ENCODE data around the gene MKNK1.
A peak's percentile ranks its signal among the peaks of the same experiment; 100 is the strongest.
"Not testable (repeated sequence)": the region's sequence is repeated elsewhere in the genome, so short reads cannot be mapped to it uniquely, and the experiment has no call there.

Gene MKNK1

DNA sequence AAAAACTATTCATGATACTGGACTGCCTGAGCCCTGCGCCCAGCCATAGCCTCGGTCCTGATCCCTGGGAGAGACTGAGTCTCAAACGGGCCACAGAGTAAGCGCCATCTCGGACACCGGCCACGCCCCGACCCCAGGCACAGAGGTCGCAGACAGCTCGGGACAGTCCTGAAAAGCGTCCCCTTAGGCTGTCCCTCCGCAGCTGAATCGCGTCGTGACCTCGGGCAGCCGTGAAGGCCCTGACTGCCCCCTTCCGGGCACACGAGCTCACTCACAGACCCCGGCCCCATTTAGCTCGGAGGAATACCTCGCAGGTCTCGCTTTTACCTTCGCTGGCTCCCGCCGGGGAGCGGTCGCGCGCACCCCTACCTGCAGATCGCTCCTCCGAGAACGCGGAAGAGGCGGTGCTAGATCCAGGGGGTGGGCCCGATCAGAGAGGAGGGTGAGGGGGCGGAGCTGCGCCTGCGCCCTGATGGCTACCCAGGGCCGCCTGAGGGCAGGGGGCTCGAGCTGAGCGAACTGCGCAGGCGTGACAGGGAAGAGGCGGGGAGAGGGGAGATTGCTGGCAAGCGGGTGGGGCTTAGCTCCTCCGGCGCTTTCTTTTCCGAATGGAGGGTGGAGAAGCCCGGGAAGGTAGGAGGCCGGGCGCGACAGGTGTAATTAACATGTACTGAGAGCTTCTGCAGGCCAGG, at the start of gene MKNK1:
Gene MKNK1, minus strand, starts transcription at position 411 of the 692 bp plus-strand sequence. CDS start 20,941 bp downstream, outside the sequence.
- H3K9me3 Mint-ChIP-seq, result no peaks in the 10 kb centered on the region
- peak within 1 kb of the TSS; percentile 93 for H3K4me3 Mint-ChIP-seq
- peaks cover 52% of the 10 kb centered on the region for H3K4me1 Mint-ChIP-seq (ENCODE audit: low read depth)
- peaks cover 30% of the 10 kb centered on the region for H3K36me3 Mint-ChIP-seq (ENCODE audit: low read depth)
- DNase-seq (ENCODE audit: low spot score), result peak; percentile 98
- H3K27ac Mint-ChIP-seq, result peak within 1 kb of the TSS; percentile 84
- H3K27me3 Mint-ChIP-seq (ENCODE audit: low read depth), result no peaks in the 10 kb centered on the region

DNA sequence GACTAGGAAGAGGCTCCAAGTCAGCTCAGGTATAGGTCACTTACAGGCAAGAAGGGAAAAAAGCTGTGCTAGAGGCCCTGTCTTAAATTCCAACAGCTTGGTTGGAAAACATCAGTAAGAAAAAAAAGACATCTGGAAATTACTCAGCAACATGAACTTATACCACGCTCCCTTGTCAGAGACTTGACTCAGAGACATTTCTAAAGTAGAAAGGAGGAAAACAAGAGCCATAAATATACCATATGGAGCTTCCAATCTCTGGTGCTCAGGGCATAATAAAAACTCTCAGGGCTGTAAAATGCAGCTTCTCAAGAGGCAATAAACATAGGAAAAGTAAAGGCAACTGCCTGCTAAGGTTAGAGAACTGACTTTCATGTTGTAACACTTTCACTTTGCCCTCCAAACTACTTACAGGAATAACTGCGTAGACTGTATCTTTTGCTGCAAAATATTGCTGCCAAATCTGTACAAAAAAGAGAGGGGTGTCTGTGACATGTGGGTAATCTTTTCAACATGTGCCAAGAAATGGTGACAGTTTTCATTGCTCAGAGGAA, 49.4 kb upstream of the MKNK1 start:
- no peak overlapping the region for H3K4me3 Mint-ChIP-seq
- H3K27me3 Mint-ChIP-seq (ENCODE audit: low read depth), result no peaks in the 10 kb centered on the region
- peaks cover 21% of the 10 kb centered on the region for H3K4me1 Mint-ChIP-seq (ENCODE audit: low read depth)
- DNase-seq (ENCODE audit: low spot score), result no peak
- H3K27ac Mint-ChIP-seq, result peak overlapping the region; percentile 57
- peaks cover 68% of the 10 kb centered on the region for H3K36me3 Mint-ChIP-seq (ENCODE audit: low read depth)
- peaks cover 23% of the 10 kb centered on the region for H3K9me3 Mint-ChIP-seq

GRCh38 chr1:46652321-46653100, 48.4 kb upstream of the MKNK1 start:
- Mint-ChIP-seq H3K27me3 (ENCODE audit: low read depth) (no peaks in the 10 kb centered on the region), H3K4me1 (ENCODE audit: low read depth) (peaks cover 21% of the 10 kb centered on the region), H3K27ac (peak overlapping the region; percentile 75), H3K9me3 (peaks cover 25% of the 10 kb centered on the region), H3K36me3 (ENCODE audit: low read depth) (peaks cover 69% of the 10 kb centered on the region), H3K4me3 (peak overlapping the region; percentile 13)
- no peak for DNase-seq (ENCODE audit: low spot score)

GRCh38 chr1:46651152-46651551, 47.1 kb upstream of the MKNK1 start:
- not testable (repeated sequence) for DNase-seq (ENCODE audit: low spot score); H3K4me3 Mint-ChIP-seq; H3K27ac Mint-ChIP-seq; H3K27me3 Mint-ChIP-seq (ENCODE audit: low read depth)
- H3K4me1 Mint-ChIP-seq (ENCODE audit: low read depth), result peaks cover 21% of the 10 kb centered on the region
- peaks cover 29% of the 10 kb centered on the region for H3K9me3 Mint-ChIP-seq
- H3K36me3 Mint-ChIP-seq (ENCODE audit: low read depth), result peaks cover 76% of the 10 kb centered on the region

GRCh38 chr1:46650491-46650890, 46.4 kb upstream of the MKNK1 start:
- Mint-ChIP-seq H3K27me3 (ENCODE audit: low read depth) (no peaks in the 10 kb centered on the region), H3K4me1 (ENCODE audit: low read depth) (peaks cover 21% of the 10 kb centered on the region), H3K9me3 (peaks cover 29% of the 10 kb centered on the region), H3K36me3 (ENCODE audit: low read depth) (peaks cover 70% of the 10 kb centered on the region), H3K4me3 (no peak overlapping the region), H3K27ac (no peak overlapping the region)
- DNase-seq (ENCODE audit: low spot score), result no peak

DNA sequence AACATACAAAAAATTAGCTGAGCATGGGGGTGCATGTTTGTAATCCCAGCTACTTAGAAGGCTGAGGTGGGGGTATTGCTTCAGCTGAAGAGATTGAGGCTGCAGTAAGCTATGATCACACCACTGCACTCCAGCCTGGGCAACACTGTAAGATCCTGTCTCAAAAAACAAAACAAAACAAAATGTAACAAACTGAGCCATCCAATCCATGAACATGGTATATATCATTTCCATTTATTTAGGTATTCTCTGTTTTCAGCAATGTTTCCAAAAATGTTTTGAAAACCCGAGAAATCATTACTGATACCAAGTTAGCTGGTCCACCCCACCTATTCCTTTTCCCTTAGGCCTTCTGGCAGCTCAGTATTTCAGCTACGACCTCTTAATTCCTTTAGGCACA, 45.7 kb upstream of the MKNK1 start:
- peaks cover 26% of the 10 kb centered on the region for H3K9me3 Mint-ChIP-seq
- H3K27ac Mint-ChIP-seq, result no peak overlapping the region
- DNase-seq (ENCODE audit: low spot score), result no peak
- H3K36me3 Mint-ChIP-seq (ENCODE audit: low read depth), result peaks cover 64% of the 10 kb centered on the region
- no peaks in the 10 kb centered on the region for H3K27me3 Mint-ChIP-seq (ENCODE audit: low read depth)
- peaks cover 21% of the 10 kb centered on the region for H3K4me1 Mint-ChIP-seq (ENCODE audit: low read depth)
- no peak overlapping the region for H3K4me3 Mint-ChIP-seq

DNA sequence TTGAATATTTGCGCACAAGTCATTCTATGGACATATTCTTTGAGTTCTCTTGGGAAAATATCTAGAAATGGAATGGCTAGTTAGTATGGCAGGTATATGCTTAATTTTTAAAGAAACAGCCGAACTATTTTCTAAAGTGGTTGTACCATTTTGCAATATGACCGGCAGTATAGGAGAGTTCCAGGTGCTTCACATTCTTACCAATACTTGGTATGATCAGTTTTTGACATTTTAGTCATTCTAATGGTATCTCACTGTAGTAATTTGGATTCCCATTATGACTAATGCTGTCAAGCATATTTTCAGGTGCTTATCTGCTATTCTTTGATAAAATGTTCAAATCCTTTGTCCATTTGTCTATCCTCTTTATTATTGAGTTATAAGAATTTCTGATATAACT, 43.5 kb upstream of the MKNK1 start:
- H3K27ac Mint-ChIP-seq, result no peak overlapping the region

GRCh38 chr1:46646844-46647243, 42.8 kb upstream of the MKNK1 start:
- Mint-ChIP-seq H3K9me3 (peaks cover 24% of the 10 kb centered on the region), H3K4me1 (ENCODE audit: low read depth) (no peaks in the 10 kb centered on the region), H3K4me3 (no peak overlapping the region), H3K36me3 (ENCODE audit: low read depth) (peaks cover 50% of the 10 kb centered on the region), H3K27me3 (ENCODE audit: low read depth) (no peaks in the 10 kb centered on the region), H3K27ac (no peak overlapping the region)
- DNase-seq (ENCODE audit: low spot score), result no peak

More for the DNA sequence above, 43.5 kb upstream of the MKNK1 start:
- H3K36me3 Mint-ChIP-seq (ENCODE audit: low read depth), result peaks cover 52% of the 10 kb centered on the region
- DNase-seq (ENCODE audit: low spot score), result no peak
- no peak overlapping the region for H3K4me3 Mint-ChIP-seq
- H3K27me3 Mint-ChIP-seq (ENCODE audit: low read depth), result no peaks in the 10 kb centered on the region
- H3K9me3 Mint-ChIP-seq, result peaks cover 24% of the 10 kb centered on the region
- H3K4me1 Mint-ChIP-seq (ENCODE audit: low read depth), result peaks cover 5% of the 10 kb centered on the region

- H3K27me3 Mint-ChIP-seq (ENCODE audit: low read depth), result no peaks in the 10 kb centered on the region
- no peak overlapping the region for H3K4me3 Mint-ChIP-seq
- no peak overlapping the region for H3K27ac Mint-ChIP-seq
- peaks cover 52% of the 10 kb centered on the region for H3K36me3 Mint-ChIP-seq (ENCODE audit: low read depth)
- peaks cover 24% of the 10 kb centered on the region for H3K9me3 Mint-ChIP-seq
- no peaks in the 10 kb centered on the region for H3K4me1 Mint-ChIP-seq (ENCODE audit: low read depth)
- DNase-seq (ENCODE audit: low spot score), result no peak
These were observed 42.3 kb upstream of the MKNK1 start for GRCh38 chr1:46646331-46646730.

- Mint-ChIP-seq H3K36me3 (ENCODE audit: low read depth) (peaks cover 48% of the 10 kb centered on the region), H3K4me1 (ENCODE audit: low read depth) (no peaks in the 10 kb centered on the region), H3K27ac (no peak overlapping the region), H3K4me3 (no peak overlapping the region), H3K27me3 (ENCODE audit: low read depth) (no peaks in the 10 kb centered on the region), H3K9me3 (peaks cover 24% of the 10 kb centered on the region)
- DNase-seq (ENCODE audit: low spot score), result no peak
These were observed 41.7 kb upstream of the MKNK1 start for GRCh38 chr1:46645815-46646214.

DNA sequence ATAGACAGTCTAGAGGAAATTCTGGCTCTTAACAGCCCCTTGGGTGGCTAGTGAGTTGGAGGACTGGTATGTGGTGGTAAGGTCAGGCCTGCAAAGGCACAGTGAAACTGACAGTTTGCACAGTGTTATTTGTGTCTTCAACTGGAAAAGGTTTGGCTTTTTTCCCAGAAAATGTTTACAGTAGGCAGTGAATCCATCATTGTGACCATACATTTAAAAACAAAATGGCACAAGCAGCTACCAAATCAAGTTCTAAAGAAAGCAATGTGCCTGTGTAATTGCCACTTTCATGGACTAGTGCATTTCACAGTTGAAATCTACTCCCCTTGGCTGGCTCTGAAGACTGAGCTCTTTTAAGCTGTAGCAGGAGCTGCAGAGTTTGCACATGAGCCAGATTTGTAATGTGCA, 39.3 kb upstream of the MKNK1 start:
- H3K4me3 Mint-ChIP-seq, result no peak overlapping the region
- H3K27ac Mint-ChIP-seq, result no peak overlapping the region
- no peaks in the 10 kb centered on the region for H3K4me1 Mint-ChIP-seq (ENCODE audit: low read depth)

DNA sequence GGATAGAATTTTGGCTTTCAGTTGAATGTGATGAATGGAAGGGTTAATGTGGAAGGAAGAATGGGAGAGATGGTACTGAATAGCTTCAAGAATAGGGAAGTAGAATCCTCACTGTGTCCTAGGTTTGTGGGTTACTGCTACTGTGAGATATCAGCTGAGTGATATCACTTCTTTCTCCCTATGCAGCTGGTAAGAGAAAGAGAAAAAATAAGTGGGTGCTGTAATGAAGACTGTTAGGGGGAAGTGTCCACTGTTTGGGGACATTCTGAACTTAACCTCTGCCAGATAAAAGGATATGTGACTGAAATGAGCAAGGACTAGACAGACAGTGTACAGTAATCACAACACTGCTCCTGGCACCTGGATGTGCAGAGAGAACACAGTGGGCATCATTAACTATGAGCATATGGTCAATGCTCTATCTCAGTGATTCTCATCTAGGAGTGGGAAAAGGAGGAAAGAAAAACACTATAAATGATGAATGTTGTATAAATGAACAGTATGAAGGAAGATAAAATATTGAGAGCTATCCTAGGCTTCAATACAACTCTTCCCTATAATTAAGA, 38.1 kb upstream of the MKNK1 start:
- peaks cover 26% of the 10 kb centered on the region for H3K36me3 Mint-ChIP-seq (ENCODE audit: low read depth)

More for the DNA sequence above, 39.3 kb upstream of the MKNK1 start:
- Mint-ChIP-seq H3K36me3 (ENCODE audit: low read depth) (peaks cover 33% of the 10 kb centered on the region), H3K9me3 (peaks cover 5% of the 10 kb centered on the region), H3K27me3 (ENCODE audit: low read depth) (no peaks in the 10 kb centered on the region)
- DNase-seq (ENCODE audit: low spot score), result no peak

GRCh38 chr1:46639547-46639946, 35.5 kb upstream of the MKNK1 start:
- no peak for DNase-seq (ENCODE audit: low spot score)
- H3K9me3 Mint-ChIP-seq, result no peaks in the 10 kb centered on the region
- H3K4me1 Mint-ChIP-seq (ENCODE audit: low read depth), result peaks cover 13% of the 10 kb centered on the region
- no peaks in the 10 kb centered on the region for H3K27me3 Mint-ChIP-seq (ENCODE audit: low read depth)
- no peak overlapping the region for H3K27ac Mint-ChIP-seq
- H3K36me3 Mint-ChIP-seq (ENCODE audit: low read depth), result peaks cover 38% of the 10 kb centered on the region
- H3K4me3 Mint-ChIP-seq, result no peak overlapping the region

More for the DNA sequence above, 38.1 kb upstream of the MKNK1 start:
- no peaks in the 10 kb centered on the region for H3K4me1 Mint-ChIP-seq (ENCODE audit: low read depth)
- H3K27ac Mint-ChIP-seq, result no peak overlapping the region
- peaks cover under 1% of the 10 kb centered on the region for H3K9me3 Mint-ChIP-seq
- H3K4me3 Mint-ChIP-seq, result no peak overlapping the region
- no peak for DNase-seq (ENCODE audit: low spot score)
- H3K27me3 Mint-ChIP-seq (ENCODE audit: low read depth), result no peaks in the 10 kb centered on the region

DNA sequence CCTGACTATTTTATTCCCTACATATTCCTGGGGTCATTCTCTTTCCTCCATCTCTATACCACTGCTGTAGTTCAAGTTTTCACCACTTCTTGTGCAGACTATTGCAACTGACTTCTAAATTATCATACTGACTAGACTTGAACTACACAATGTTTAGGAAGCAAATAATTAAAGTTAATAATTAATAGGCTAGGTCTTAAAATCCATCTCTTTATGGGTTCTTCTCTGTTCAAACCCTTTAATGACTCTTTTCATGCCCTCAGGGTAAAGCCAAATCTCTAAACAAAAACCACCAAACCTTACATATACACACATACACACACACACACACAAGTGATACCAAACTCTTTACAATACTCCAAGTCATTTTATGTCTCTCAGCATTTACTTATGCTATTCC, 34.9 kb upstream of the MKNK1 start:
- H3K4me3 Mint-ChIP-seq, result no peak overlapping the region
- DNase-seq (ENCODE audit: low spot score), result no peak
- peaks cover 42% of the 10 kb centered on the region for H3K36me3 Mint-ChIP-seq (ENCODE audit: low read depth)
- peaks cover 13% of the 10 kb centered on the region for H3K4me1 Mint-ChIP-seq (ENCODE audit: low read depth)
- H3K27me3 Mint-ChIP-seq (ENCODE audit: low read depth), result no peaks in the 10 kb centered on the region
- H3K9me3 Mint-ChIP-seq, result no peaks in the 10 kb centered on the region
- no peak overlapping the region for H3K27ac Mint-ChIP-seq

Measured in T-helper 2 cell treated with Interferon-gamma antibody and Interleukin-4, amounts not matched to agents 5 μg/mL and 100 μg/mL, for 36 hours (primary cell).